GM10248 (cell line): ENCODE data around the gene UPF2.
"Not testable (repeated sequence)": the region's sequence is repeated elsewhere in the genome, so short reads cannot be mapped to it uniquely, and the experiment has no call there.

Experiments used
- CTCF ChIA-PET: fragments of 300-600 bp; sonication (Branson Sonifier 250); formaldehyde crosslinking; extraction: SDS; loops from one replicate; lab custom pipeline; 2021; ENCODE audit warnings: antibody characterized with exemption; lab: Yijun Ruan, JAX
- POLR2A ChIA-PET: fragments of 350-650 bp; sonication (Branson Sonifier 250); formaldehyde crosslinking; extraction: SDS; loops from one replicate; lab custom pipeline; 2020; ENCODE audit warnings: antibody characterized with exemption; lab: Yijun Ruan, JAX
- DNase-seq: peaks from one replicate; pipeline ENCODE4 v3.0.0; 2012; ENCODE audit errors: extremely low spot score
- CTCF ChIP-seq: IDR thresholded peaks from 2 replicates; pipeline ENCODE4 v1.5.1; 2012; ENCODE audit warnings: mild to moderate bottlenecking, low read depth; ENCODE audit errors: extremely low read depth, missing control alignments, control extremely low read depth

UPF2 gene

GRCh38 chr10:11986593-11987216 is 55.9 kb downstream of the UPF2 start:
- peak; percentile 67 for DNase-seq
- ChIA-PET CTCF (interaction anchor here (0.6 to 3.1 kb wide), 35 partner anchors 8 to 228 kb away, joined by 3 to 24 read pairs (median 4); no protein-coding TSS in a partner anchor), POLR2A (no interaction called here)
- peak; percentile 68 for TF ChIP-seq CTCF

GRCh38 chr10:11982253-11982652 is 60.4 kb downstream of the UPF2 start:
- TF ChIP-seq CTCF, result no peak
- no peak for DNase-seq
- CTCF ChIA-PET, result no interaction called here
- POLR2A ChIA-PET, result no interaction called here

- no peak for TF ChIP-seq CTCF
- ChIA-PET POLR2A (no interaction called here), CTCF (interaction anchor here (3.1 kb wide), 1 partner anchor 11 kb away, joined by 18 read pairs; no protein-coding TSS in a partner anchor)
- DNase-seq, result no peak
These were observed 66.8 kb downstream of the UPF2 start for GRCh38 chr10:11975795-11976194.

GRCh38 chr10:11972523-11972922 is 70.1 kb downstream of the UPF2 start:
- POLR2A ChIA-PET, result not testable (repeated sequence)

GRCh38 chr10:11962176-11962575 is 80.4 kb downstream of the UPF2 start:
- no peak for TF ChIP-seq CTCF
- POLR2A ChIA-PET, result no interaction called here

More at GRCh38 chr10:11972523-11972922, 70.1 kb downstream of the UPF2 start:
- DNase-seq, CTCF ChIA-PET: not testable (repeated sequence)

GRCh38 chr10:11961771-11962170 is 80.8 kb downstream of the UPF2 start:
- no peak for TF ChIP-seq CTCF
- no peak for DNase-seq
- CTCF ChIA-PET, result interaction anchor here (1.1 to 2.1 kb wide), 6 partner anchors 10 to 28 kb away, joined by 3 to 13 read pairs (median 3); no protein-coding TSS in a partner anchor
- POLR2A ChIA-PET, result no interaction called here

More at GRCh38 chr10:11962176-11962575, 80.4 kb downstream of the UPF2 start:
- DNase-seq, result no peak
- CTCF ChIA-PET, result interaction anchor here (1.1 to 2.1 kb wide), 5 partner anchors 9 to 28 kb away, joined by 3 to 13 read pairs (median 3); no protein-coding TSS in a partner anchor

- CTCF ChIA-PET, result interaction anchor here (0.8 to 2.8 kb wide), 4 partner anchors 14 to 27 kb away, joined by 3 to 13 read pairs (median 7); no protein-coding TSS in a partner anchor
- TF ChIP-seq CTCF, result no peak
- DNase-seq, result no peak
- POLR2A ChIA-PET, result no interaction called here
These were observed 82.6 kb downstream of the UPF2 start for GRCh38 chr10:11959966-11960365.
